NCI-H524 (cell line): ENCODE measurements around the gene PPT2.
"Not testable (repeated sequence)": the region's sequence is repeated elsewhere in the genome, so short reads cannot be mapped to it uniquely, and the experiment has no call there.

Experiments
- DNase-seq, 2 experiments: peaks; one replicate each; lab custom pipeline; 2025; lab: John Stamatoyannopoulos, UW

The PPT2 gene

GRCh38 chr6:32189069-32189741 lies 35.3 kb downstream of the PPT2 start:
- DNase-seq: no peak

GRCh38 chr6:32189742-32190053 lies 35.8 kb downstream of the PPT2 start:
- DNase-seq: no peak

- DNase-seq: peak; percentile 80 to 83
Observed at GRCh38 chr6:32190054-32190851, 36.3 kb downstream of the PPT2 start, which contains the start of gene PBX2. TSS of gene PBX2 (minus strand) at chr6:32190202. CDS start at chr6:32189915, 287 bp downstream.

DNA sequence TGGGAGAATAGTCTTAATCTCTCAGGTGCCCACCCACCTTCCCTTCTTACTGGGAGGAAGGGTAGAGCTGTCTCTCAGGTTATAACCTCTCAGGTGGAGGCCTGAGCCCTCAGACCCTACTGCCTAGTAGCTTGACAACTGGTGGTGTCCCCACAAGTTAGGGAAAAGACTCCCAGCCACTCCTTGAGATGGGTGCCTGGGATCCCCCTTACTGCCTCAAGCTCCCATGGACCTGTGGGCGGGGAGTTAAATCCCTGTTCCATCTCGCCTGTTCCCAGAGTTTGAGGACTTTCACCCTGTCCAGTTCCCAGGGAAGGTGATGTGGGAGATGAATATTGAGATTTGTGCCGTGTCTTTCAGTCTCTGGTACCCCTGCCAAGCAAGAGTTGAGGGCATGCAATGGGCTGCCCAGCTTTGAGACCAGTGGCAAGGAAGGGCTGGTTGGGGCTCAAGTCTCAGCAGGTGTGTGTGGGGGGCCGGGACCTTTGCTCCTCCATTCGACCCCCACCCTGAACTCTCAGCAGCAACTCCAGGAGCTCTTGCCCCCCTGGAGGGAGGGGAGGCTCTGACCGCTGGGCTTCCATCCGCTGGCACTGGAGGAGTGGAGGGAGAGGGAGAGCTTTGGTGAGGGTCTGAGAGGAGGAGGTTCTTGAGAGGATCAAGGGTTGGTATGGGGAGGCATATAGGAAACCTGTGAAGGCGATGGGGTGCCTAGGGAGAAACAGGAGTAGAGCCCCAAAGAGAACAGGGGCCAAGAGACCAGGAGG lies 37.2 kb downstream of the PPT2 start:
- no peak for DNase-seq

GRCh38 chr6:32191696-32192607 lies 38.0 kb downstream of the PPT2 start:
- no peak for DNase-seq

DNA sequence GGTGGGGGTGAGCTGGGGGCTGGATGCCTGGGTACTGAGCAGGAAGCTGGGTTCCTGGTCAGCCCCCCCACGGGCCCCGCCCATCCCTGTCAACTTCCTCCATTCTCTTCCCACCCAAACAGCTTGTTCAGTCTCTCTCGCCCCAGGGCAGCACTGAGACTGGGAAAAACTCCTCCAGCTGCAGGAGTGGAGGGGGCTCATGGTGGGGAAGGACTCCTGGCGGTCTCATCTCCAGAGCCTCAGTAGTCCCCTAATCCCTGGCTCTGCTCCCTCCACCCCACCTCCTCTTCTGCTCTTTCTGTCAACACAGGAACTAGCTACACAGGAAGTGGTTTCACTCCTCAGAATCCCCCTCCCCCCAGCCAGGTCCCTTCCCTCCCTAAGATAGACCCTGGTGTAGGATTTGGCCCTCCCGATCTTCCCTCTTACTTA lies 38.7 kb downstream of the PPT2 start, which contains the start of gene GPSM3:
GPSM3 (minus strand) TSS at position 36 of the 432 bp plus-strand sequence. CDS start 130 bp downstream, outside the sequence.
- no peak for DNase-seq

GRCh38 chr6:32193096-32193495 lies 39.2 kb downstream of the PPT2 start:
- DNase-seq: not testable (repeated sequence)

GRCh38 chr6:32194388-32194787 lies 40.4 kb downstream of the PPT2 start:
- DNase-seq: no peak

GRCh38 chr6:32194825-32195651 lies 41.1 kb downstream of the PPT2 start:
- DNase-seq: peak; percentile 51 to 61

GRCh38 chr6:32195652-32195901 lies 41.6 kb downstream of the PPT2 start:
- DNase-seq: peak; percentile 99

GRCh38 chr6:32195902-32196681 lies 42.2 kb downstream of the PPT2 start:
- peak; percentile 84 to 85 for DNase-seq

GRCh38 chr6:32196682-32197616 lies 43.0 kb downstream of the PPT2 start:
- DNase-seq: peak in 1 of 2 experiments; percentile 48

- no peak for DNase-seq
Observed at GRCh38 chr6:32198345-32198696, 44.4 kb downstream of the PPT2 start.

GRCh38 chr6:32198866-32199265 lies 44.9 kb downstream of the PPT2 start:
- DNase-seq: no peak

- DNase-seq: no peak
Observed at GRCh38 chr6:32200711-32201475, 47.0 kb downstream of the PPT2 start.

- no peak for DNase-seq
Observed at GRCh38 chr6:32202186-32202585, 48.2 kb downstream of the PPT2 start.

DNA sequence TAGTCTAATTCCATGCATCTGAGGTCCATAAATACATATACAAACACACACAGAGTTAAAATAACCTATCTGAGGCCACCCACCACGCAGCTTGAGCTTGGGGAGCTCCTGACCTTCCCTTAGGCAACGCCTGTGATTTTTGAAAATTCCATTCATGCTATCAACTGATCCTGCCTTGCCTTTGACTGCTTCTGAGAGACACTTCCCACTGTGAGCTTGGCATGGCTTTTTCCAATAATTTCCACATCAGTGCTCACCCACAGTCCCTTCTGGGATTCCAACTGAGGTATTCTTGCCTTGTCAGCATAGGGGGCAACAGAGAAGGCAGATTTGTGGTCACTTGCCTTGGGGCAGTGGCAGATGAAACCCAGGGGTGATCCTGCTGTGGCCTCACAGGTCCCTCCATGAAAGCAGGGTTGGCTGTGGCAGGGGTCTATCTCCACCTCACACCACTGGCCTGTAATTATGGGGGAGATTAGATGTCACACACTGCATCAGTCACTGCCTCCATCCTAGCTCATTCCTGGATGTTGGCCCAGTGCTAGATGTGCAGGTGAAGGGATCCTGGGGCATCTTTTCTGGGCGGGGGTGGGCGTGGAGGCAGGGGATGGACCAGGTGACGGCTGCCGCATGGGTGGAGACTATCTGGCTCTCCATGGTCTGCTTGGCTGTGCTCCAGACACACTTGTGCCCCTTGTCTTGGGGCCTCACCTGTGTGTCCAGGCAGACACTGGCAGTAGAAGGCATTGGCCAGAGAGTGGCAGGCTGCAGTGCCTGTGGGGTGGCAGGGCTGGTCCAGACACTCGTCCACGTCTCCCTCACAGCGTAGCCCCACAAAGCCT lies 49.7 kb downstream of the PPT2 start:
- DNase-seq: no peak
